OCI-LY3 (cell line): Measurements from ENCODE around the gene ZNF419.

Experiments
- CTCF ChIP-seq: fragments of 200-600, 300-600 bp; sonication (generic); IDR thresholded peaks from 2 replicates; pipeline ENCODE4 v1.5.1; 2014; ENCODE audit warnings: antibody characterized with exemption, low read length, low read depth
- EZH2phosphoT487 ChIP-seq: fragments of 200-600 bp; shearing (Covaris generic); IDR thresholded peaks from 2 replicates; pipeline ENCODE4 v1.6.1; 2018; ENCODE audit warnings: antibody characterized with exemption, mixed run types, low read depth

GRCh38 chr19:57466489-57466888 lies 21.1 kb upstream of the ZNF419 start:
- TF ChIP-seq CTCF (no peak), EZH2phosphoT487 (no peak)
